ENCODE data around the gene RPL36. TPM values are rescaled to one million over a fixed set of nuclear protein-coding genes. Genes with fewer than 3 reads are reported as not detected.

The RPL36 gene
- total and polyA plus RNA-seq, 5 donors from 2014 or later, result 984 to 2,703 (median 1,992) TPM

GRCh38 chr19:5692723-5693194, 2.7 kb downstream of the RPL36 start:
- ATAC-seq (ENCODE audit: low read depth in 2 of 2) (no peak), DNase-seq (no peak)
- peaks cover 49% of the 10 kb centered on the region for H3K36me3 ChIP-seq (ENCODE audit: control insufficient read depth, insufficient read depth, low read length)
- no peak overlapping the region for H3K4me3 ChIP-seq (ENCODE audit: low read depth, low read length)
- Mint-ChIP-seq H3K4me3 (peak overlapping the region; percentile 85 to 96 (median 94)), H3K27ac (peak overlapping the region in 2 of 3 donors; percentile 55 to 84), H3K9me3 (peaks cover 0 to 2% (median 0%) of the 10 kb centered on the region in 7 donors), H3K27me3 (peaks cover 10% of the 10 kb centered on the region), H3K36me3 (peaks cover 8% of the 10 kb centered on the region), H3K4me1 (peaks cover 0 to 45% (median 16%) of the 10 kb centered on the region in 4 donors)
- H3K9me3 ChIP-seq (ENCODE audit: control insufficient read depth in 2 of 2, low read length in 2 of 2), result no peaks in the 10 kb centered on the region
- H3K27ac ChIP-seq (ENCODE audit: insufficient read depth, low read length, poor library complexity, severe bottlenecking), result peak overlapping the region; percentile 91
- no peaks in the 10 kb centered on the region for H3K27me3 ChIP-seq (ENCODE audit: control insufficient read depth, insufficient read depth, low read length)
- peaks cover 19% of the 10 kb centered on the region for H3K4me1 ChIP-seq (ENCODE audit: control insufficient read depth, insufficient read depth, low read length, poor library complexity, severe bottlenecking)

GRCh38 chr19:5693195-5694166, 3.4 kb downstream of the RPL36 start:
- peaks cover 8% of the 10 kb centered on the region for H3K36me3 Mint-ChIP-seq
- no peak overlapping the region for H3K27ac Mint-ChIP-seq
- H3K27ac ChIP-seq (ENCODE audit: insufficient read depth, low read length, poor library complexity, severe bottlenecking), result no peak overlapping the region
- peaks cover 10% of the 10 kb centered on the region for H3K27me3 Mint-ChIP-seq
- H3K9me3 ChIP-seq (ENCODE audit: control insufficient read depth in 2 of 2, low read length in 2 of 2), result no peaks in the 10 kb centered on the region
- peaks cover 0 to 39% (median 13%) of the 10 kb centered on the region in 4 donors for H3K4me1 Mint-ChIP-seq
- peaks cover 49% of the 10 kb centered on the region for H3K36me3 ChIP-seq (ENCODE audit: control insufficient read depth, insufficient read depth, low read length)
- no peak overlapping the region for H3K4me3 ChIP-seq (ENCODE audit: low read depth, low read length)
- peaks cover 0 to 2% (median 0%) of the 10 kb centered on the region in 7 donors for H3K9me3 Mint-ChIP-seq
- no peak for DNase-seq
- no peak for ATAC-seq (ENCODE audit: low read depth in 2 of 2)
- peaks cover 18% of the 10 kb centered on the region for H3K4me1 ChIP-seq (ENCODE audit: control insufficient read depth, insufficient read depth, low read length, poor library complexity, severe bottlenecking)
- no peaks in the 10 kb centered on the region for H3K27me3 ChIP-seq (ENCODE audit: control insufficient read depth, insufficient read depth, low read length)
- H3K4me3 Mint-ChIP-seq, result peak overlapping the region in 1 of 4 donors; percentile 35

GRCh38 chr19:5694167-5694955, 4.3 kb downstream of the RPL36 start:
- no peak overlapping the region for H3K27ac ChIP-seq (ENCODE audit: insufficient read depth, low read length, poor library complexity, severe bottlenecking)
- Mint-ChIP-seq H3K36me3 (peaks cover 8% of the 10 kb centered on the region), H3K4me3 (peak overlapping the region in 3 of 4 donors; percentile 27 to 65 (median 35)), H3K27me3 (peaks cover 10% of the 10 kb centered on the region), H3K4me1 (peaks cover 0 to 36% (median 13%) of the 10 kb centered on the region in 4 donors), H3K27ac (no peak overlapping the region), H3K9me3 (peaks cover 0 to 2% (median 0%) of the 10 kb centered on the region in 7 donors)
- H3K9me3 ChIP-seq (ENCODE audit: control insufficient read depth in 2 of 2, low read length in 2 of 2), result no peaks in the 10 kb centered on the region
- peaks cover 57% of the 10 kb centered on the region for H3K36me3 ChIP-seq (ENCODE audit: control insufficient read depth, insufficient read depth, low read length)
- peaks cover 18% of the 10 kb centered on the region for H3K4me1 ChIP-seq (ENCODE audit: control insufficient read depth, insufficient read depth, low read length, poor library complexity, severe bottlenecking)
- DNase-seq (no peak), ATAC-seq (ENCODE audit: low read depth in 2 of 2) (no peak)
- no peaks in the 10 kb centered on the region for H3K27me3 ChIP-seq (ENCODE audit: control insufficient read depth, insufficient read depth, low read length)
- no peak overlapping the region for H3K4me3 ChIP-seq (ENCODE audit: low read depth, low read length)

- ATAC-seq (ENCODE audit: low read depth in 2 of 2), result no peak
- Mint-ChIP-seq H3K36me3 (peaks cover 8% of the 10 kb centered on the region), H3K27ac (no peak overlapping the region), H3K27me3 (peaks cover 6% of the 10 kb centered on the region), H3K4me3 (peak overlapping the region in 1 of 4 donors; percentile 75), H3K4me1 (peaks cover 0 to 31% (median 9%) of the 10 kb centered on the region in 4 donors), H3K9me3 (peaks cover 0 to 2% (median 0%) of the 10 kb centered on the region in 7 donors)
- H3K9me3 ChIP-seq (ENCODE audit: control insufficient read depth in 2 of 2, low read length in 2 of 2), result no peaks in the 10 kb centered on the region
- no peak overlapping the region for H3K4me3 ChIP-seq (ENCODE audit: low read depth, low read length)
- DNase-seq, result no peak
- H3K27me3 ChIP-seq (ENCODE audit: control insufficient read depth, insufficient read depth, low read length), result no peaks in the 10 kb centered on the region
- peaks cover 57% of the 10 kb centered on the region for H3K36me3 ChIP-seq (ENCODE audit: control insufficient read depth, insufficient read depth, low read length)
- no peak overlapping the region for H3K27ac ChIP-seq (ENCODE audit: insufficient read depth, low read length, poor library complexity, severe bottlenecking)
- peaks cover 18% of the 10 kb centered on the region for H3K4me1 ChIP-seq (ENCODE audit: control insufficient read depth, insufficient read depth, low read length, poor library complexity, severe bottlenecking)
These were observed 5.0 kb downstream of the RPL36 start for GRCh38 chr19:5694956-5695648.

GRCh38 chr19:5695649-5696195, 5.6 kb downstream of the RPL36 start:
- Histone ChIP-seq H3K9me3 (ENCODE audit: control insufficient read depth in 2 of 2, low read length in 2 of 2) (no peaks in the 10 kb centered on the region), H3K27ac (ENCODE audit: insufficient read depth, low read length, poor library complexity, severe bottlenecking) (no peak overlapping the region), H3K27me3 (ENCODE audit: control insufficient read depth, insufficient read depth, low read length) (no peaks in the 10 kb centered on the region), H3K4me3 (ENCODE audit: low read depth, low read length) (no peak overlapping the region), H3K36me3 (ENCODE audit: control insufficient read depth, insufficient read depth, low read length) (peaks cover 62% of the 10 kb centered on the region), H3K4me1 (ENCODE audit: control insufficient read depth, insufficient read depth, low read length, poor library complexity, severe bottlenecking) (peaks cover 13% of the 10 kb centered on the region)
- DNase-seq (no peak), ATAC-seq (ENCODE audit: low read depth in 2 of 2) (no peak)
- Mint-ChIP-seq H3K9me3 (no peaks in the 10 kb centered on the region), H3K27ac (no peak overlapping the region), H3K27me3 (peaks cover 4% of the 10 kb centered on the region), H3K4me3 (no peak overlapping the region), H3K36me3 (peaks cover 8% of the 10 kb centered on the region), H3K4me1 (peaks cover 0 to 25% (median 5%) of the 10 kb centered on the region in 4 donors)

GRCh38 chr19:5696196-5697021, 6.3 kb downstream of the RPL36 start:
- Mint-ChIP-seq H3K27ac (no peak overlapping the region), H3K36me3 (peaks cover 8% of the 10 kb centered on the region), H3K9me3 (no peaks in the 10 kb centered on the region), H3K4me1 (peaks cover 0 to 18% (median 7%) of the 10 kb centered on the region in 4 donors), H3K27me3 (no peaks in the 10 kb centered on the region), H3K4me3 (no peak overlapping the region)
- no peaks in the 10 kb centered on the region for H3K27me3 ChIP-seq (ENCODE audit: control insufficient read depth, insufficient read depth, low read length)
- H3K4me1 ChIP-seq (ENCODE audit: control insufficient read depth, insufficient read depth, low read length, poor library complexity, severe bottlenecking), result peaks cover 6% of the 10 kb centered on the region
- H3K27ac ChIP-seq (ENCODE audit: insufficient read depth, low read length, poor library complexity, severe bottlenecking), result no peak overlapping the region
- DNase-seq (no peak), ATAC-seq (ENCODE audit: low read depth in 2 of 2) (no peak)
- peaks cover 64% of the 10 kb centered on the region for H3K36me3 ChIP-seq (ENCODE audit: control insufficient read depth, insufficient read depth, low read length)
- no peaks in the 10 kb centered on the region for H3K9me3 ChIP-seq (ENCODE audit: control insufficient read depth in 2 of 2, low read length in 2 of 2)
- no peak overlapping the region for H3K4me3 ChIP-seq (ENCODE audit: low read depth, low read length)
